BE2C (cell line): Measurements from ENCODE around the gene UGDH.

Experiments
- DNase-seq: peaks from one replicate; pipeline ENCODE4 v3.0.0-alpha.2; 2020
- H3K27me3 ChIP-seq: fragments of 250-450 bp; sonication (Bioruptor Pico); 2 replicates; pipeline ENCODE4 v1.5.1; 2020; ENCODE audit warnings: mild to moderate bottlenecking
- H3K36me3 ChIP-seq: fragments of 250-450 bp; sonication (Bioruptor Pico); 2 replicates; pipeline ENCODE4 v1.5.1; 2020; ENCODE audit warnings: mild to moderate bottlenecking
- H3K4me1 ChIP-seq: fragments of 250-450 bp; sonication (Bioruptor Pico); 2 replicates; pipeline ENCODE4 v1.5.1; 2020
- H3K4me3 ChIP-seq: 2 replicates; pipeline ENCODE4 v1.5.1; 2011; ENCODE audit warnings: low read depth, low read length
- H3K9me3 ChIP-seq: fragments of 250-450 bp; sonication (Bioruptor Pico); 2 replicates; pipeline ENCODE4 v1.5.1; 2020
- TF ChIP-seq, protein P1 (sequence below): IDR thresholded peaks from 2 replicates; pipeline ENCODE4 v1.5.1; 2012; ENCODE audit warnings: mild to moderate bottlenecking, low read depth, low read length

UGDH gene

DNA sequence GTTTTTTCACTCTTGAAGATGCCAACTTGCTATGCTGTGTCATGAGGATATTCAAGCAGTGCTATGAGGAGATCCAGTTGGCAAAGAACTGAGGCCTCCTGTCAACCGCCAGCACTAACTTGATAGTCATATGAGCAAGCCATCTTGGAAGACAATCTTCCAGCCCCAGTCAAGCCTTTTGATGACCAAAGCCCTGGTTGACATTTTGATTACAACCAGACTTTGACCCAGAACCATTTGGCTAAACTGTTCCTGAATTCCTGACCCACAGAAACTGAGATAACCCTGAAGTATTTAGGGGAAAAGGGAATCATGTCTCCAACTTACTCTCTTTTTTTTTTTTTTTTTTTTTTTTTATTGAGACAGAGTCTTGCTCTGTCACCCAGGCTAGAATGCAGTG is 32.9 kb downstream of the UGDH start:
- no peak for DNase-seq
- H3K36me3 ChIP-seq: peaks cover 4% of the 10 kb centered on the region; the same call in 1 of the 2 replicates
- no peaks in the 10 kb centered on the region for H3K4me1 ChIP-seq
- TF ChIP-seq, protein P1, sequence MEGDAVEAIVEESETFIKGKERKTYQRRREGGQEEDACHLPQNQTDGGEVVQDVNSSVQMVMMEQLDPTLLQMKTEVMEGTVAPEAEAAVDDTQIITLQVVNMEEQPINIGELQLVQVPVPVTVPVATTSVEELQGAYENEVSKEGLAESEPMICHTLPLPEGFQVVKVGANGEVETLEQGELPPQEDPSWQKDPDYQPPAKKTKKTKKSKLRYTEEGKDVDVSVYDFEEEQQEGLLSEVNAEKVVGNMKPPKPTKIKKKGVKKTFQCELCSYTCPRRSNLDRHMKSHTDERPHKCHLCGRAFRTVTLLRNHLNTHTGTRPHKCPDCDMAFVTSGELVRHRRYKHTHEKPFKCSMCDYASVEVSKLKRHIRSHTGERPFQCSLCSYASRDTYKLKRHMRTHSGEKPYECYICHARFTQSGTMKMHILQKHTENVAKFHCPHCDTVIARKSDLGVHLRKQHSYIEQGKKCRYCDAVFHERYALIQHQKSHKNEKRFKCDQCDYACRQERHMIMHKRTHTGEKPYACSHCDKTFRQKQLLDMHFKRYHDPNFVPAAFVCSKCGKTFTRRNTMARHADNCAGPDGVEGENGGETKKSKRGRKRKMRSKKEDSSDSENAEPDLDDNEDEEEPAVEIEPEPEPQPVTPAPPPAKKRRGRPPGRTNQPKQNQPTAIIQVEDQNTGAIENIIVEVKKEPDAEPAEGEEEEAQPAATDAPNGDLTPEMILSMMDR: no peak
- no peak overlapping the region for H3K4me3 ChIP-seq
- H3K27me3 ChIP-seq: no peaks in the 10 kb centered on the region
- no peaks in the 10 kb centered on the region for H3K9me3 ChIP-seq

DNA sequence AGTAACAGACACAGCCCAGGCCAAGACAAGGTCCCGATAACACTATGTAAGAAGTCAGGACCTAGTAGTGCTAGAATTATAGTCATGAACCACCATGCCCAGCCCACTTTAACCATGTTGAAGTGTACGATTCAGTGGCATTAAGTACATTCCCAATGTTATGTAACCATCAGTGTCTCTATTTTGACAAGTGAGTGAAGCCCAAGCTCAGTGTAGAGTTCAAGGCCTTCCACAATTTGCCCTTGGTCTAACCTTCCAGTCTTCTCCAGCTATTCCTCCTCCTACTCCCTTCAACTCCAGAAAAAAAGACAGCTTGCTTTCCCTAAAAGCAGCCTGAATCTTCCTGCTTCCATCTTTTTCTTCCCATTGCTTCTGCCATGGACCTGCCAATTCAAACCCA is 36.9 kb downstream of the UGDH start:
- no peak for DNase-seq
- TF ChIP-seq, protein P1: no peak

DNA sequence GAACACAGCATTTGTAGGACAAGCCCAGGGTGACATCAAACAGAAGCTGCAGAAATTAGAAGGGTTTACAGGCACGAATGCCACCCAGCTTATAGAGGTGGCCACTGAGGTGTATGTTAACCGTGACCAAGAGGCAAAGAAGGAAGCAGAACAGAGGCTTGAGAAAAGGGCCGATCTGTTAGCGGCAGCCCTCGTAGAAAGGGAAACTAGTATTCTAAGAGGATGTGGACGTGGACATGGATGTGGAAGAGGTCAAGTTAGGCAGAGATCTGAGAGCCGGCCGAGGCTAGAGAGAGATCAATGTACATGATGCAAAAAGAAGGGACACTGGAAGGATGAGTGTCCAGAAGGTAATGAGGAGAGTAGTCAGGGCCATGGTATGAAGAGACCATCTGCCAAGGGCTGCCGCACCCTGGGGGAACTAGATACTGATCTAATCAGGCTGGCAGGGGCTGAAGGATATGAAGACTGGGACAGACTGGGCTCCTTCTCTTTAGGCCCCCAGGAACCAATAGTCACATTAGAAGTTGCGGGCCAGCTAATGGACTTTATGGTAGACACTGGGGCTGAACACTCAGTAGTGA is 40.9 kb downstream of the UGDH start:
- H3K27me3 ChIP-seq: no peaks in the 10 kb centered on the region
- H3K4me3 ChIP-seq: no peak overlapping the region
- H3K9me3 ChIP-seq: no peaks in the 10 kb centered on the region
- no peaks in the 10 kb centered on the region for H3K4me1 ChIP-seq
- H3K36me3 ChIP-seq: no peaks in the 10 kb centered on the region
- TF ChIP-seq, protein P1: no peak
- DNase-seq: no peak

More for the DNA sequence above, 36.9 kb downstream of the UGDH start:
- H3K27me3 ChIP-seq: no peaks in the 10 kb centered on the region
- H3K36me3 ChIP-seq: no peaks in the 10 kb centered on the region
- H3K4me1 ChIP-seq: no peaks in the 10 kb centered on the region
- H3K9me3 ChIP-seq: no peaks in the 10 kb centered on the region
- no peak overlapping the region for H3K4me3 ChIP-seq

DNA sequence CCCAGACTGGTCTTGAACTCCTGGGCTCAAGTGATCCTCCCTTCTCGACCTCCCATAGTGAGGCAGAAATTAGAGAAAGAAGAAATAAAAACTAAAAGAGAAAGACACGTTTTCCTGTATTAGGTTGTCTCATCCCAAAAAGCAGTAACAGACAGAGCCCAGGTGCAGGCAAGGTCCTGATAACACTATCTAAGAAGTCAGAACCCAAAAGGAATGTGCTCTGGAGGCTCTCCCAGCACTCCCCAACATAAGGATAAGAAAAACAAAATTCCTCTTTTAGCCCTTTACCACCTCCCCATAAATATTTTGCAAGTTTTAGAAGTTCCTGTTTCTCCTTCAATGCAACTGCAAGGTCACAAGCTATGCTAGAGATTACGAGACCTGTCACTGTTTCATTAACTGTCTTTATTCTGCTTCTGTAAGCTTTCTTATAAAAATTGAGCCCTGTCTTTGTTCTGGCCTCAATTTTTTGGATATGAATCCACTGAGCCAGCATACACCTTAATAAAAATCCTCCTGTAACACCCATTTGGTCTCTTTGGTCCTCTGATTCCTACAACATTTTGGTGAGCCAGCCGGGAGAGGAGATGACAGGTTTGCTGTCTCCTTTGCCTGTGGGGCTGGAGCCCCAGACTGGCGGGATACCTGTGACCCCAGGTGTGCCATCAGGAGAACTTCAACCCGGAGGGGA is 42.5 kb downstream of the UGDH start:
- no peaks in the 10 kb centered on the region for H3K27me3 ChIP-seq
- no peak for DNase-seq
- TF ChIP-seq, protein P1: no peak
- no peak overlapping the region for H3K4me3 ChIP-seq
- no peaks in the 10 kb centered on the region for H3K9me3 ChIP-seq
- H3K36me3 ChIP-seq: no peaks in the 10 kb centered on the region
- no peaks in the 10 kb centered on the region for H3K4me1 ChIP-seq

DNA sequence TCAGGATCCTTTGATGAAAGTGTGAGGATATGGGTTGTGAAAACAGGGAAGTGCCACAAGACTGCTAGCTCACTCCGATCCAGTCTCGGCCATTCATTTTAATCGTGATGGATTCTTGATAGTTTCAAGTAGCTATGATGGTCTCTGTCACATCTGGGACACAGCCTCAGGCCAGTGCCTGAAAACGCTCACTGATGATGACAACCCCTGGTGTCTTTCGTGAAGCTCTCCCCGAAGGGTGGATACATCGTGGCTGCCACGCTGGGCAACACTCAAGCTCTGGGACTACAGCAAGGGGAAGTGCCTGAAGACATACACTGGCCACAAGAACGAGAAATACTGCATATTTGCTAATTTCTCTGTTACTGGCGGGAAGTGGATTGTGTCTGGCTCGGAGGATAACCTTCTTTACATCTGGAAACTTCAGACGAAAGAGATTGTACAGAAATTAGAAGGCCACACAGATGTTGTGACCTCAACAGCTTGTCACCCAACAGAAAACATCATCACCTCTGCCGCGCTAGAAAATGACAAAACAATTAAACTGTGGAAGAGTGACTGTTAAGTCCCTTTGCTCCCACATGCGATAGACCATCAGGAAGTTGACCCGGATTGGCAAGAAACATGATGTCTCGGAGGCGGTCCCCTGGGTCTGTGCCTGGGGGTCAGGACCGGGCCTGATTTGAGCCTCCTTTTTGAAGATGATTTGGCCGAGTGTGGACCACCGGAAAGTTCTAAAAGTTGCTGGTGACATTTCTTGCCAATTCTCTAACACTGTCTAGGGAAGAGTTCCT is 46.1 kb downstream of the UGDH start:
- H3K4me1 ChIP-seq: peaks cover 2% of the 10 kb centered on the region; the same call in 1 of the 2 replicates
- no peak for DNase-seq
- no peaks in the 10 kb centered on the region for H3K9me3 ChIP-seq
- H3K36me3 ChIP-seq: peaks cover 10% of the 10 kb centered on the region
- TF ChIP-seq, protein P1: no peak
- H3K27me3 ChIP-seq: no peaks in the 10 kb centered on the region
- H3K4me3 ChIP-seq: no peak overlapping the region

DNA sequence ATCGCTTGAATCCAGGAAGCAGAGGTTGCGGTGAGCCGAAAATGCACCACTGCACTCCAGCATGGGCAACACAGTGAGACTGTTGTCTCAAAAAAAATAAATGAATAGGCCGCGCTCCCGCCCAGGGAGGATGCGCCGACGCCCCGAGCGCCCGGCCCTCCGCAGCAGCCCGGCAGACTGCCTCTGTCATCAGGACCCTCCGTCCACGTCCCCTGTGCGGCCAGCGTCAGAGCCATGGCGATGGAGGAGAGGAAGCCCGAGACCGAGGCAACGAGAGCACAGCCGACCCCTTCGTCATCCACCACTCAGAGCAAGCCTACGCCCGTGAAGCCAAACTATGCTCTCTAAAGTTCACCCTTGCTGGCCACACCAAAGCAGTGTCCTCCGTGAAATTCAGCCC is 47.0 kb downstream of the UGDH start:
- TF ChIP-seq, protein P1: no peak
- peaks cover 2% of the 10 kb centered on the region; the same call in 1 of the 2 replicates for H3K4me1 ChIP-seq
- no peak overlapping the region for H3K4me3 ChIP-seq
- peaks cover 10% of the 10 kb centered on the region for H3K36me3 ChIP-seq
- no peaks in the 10 kb centered on the region for H3K27me3 ChIP-seq
- no peak for DNase-seq
- H3K9me3 ChIP-seq: no peaks in the 10 kb centered on the region
